PC-3 (cell line): Measurements from ENCODE around the gene KREMEN2.

Experiments
- EZH2 ChIP-seq: fragments of 300-600 bp; sonication (generic); IDR thresholded peaks from one replicate; pipeline ENCODE4 v1.6.1; 2017; ENCODE audit warnings: antibody characterized with exemption, mild to moderate bottlenecking, low read length; ENCODE audit not compliant: unreplicated experiment
- TF ChIP-seq, protein P1 (sequence below): fragments of 300-600 bp; sonication (generic); conservative IDR thresholded peaks from 2 replicates; pipeline ENCODE4 v1.5.1; 2017; ENCODE audit warnings: antibody characterized with exemption, low read depth, mild to moderate bottlenecking, low read length

GRCh38 chr16:2985893-2986355 lies 21.8 kb downstream of the KREMEN2 start:
- TF ChIP-seq, protein P1, sequence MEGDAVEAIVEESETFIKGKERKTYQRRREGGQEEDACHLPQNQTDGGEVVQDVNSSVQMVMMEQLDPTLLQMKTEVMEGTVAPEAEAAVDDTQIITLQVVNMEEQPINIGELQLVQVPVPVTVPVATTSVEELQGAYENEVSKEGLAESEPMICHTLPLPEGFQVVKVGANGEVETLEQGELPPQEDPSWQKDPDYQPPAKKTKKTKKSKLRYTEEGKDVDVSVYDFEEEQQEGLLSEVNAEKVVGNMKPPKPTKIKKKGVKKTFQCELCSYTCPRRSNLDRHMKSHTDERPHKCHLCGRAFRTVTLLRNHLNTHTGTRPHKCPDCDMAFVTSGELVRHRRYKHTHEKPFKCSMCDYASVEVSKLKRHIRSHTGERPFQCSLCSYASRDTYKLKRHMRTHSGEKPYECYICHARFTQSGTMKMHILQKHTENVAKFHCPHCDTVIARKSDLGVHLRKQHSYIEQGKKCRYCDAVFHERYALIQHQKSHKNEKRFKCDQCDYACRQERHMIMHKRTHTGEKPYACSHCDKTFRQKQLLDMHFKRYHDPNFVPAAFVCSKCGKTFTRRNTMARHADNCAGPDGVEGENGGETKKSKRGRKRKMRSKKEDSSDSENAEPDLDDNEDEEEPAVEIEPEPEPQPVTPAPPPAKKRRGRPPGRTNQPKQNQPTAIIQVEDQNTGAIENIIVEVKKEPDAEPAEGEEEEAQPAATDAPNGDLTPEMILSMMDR = no peak
- no peak for TF ChIP-seq EZH2
